HG03097 (cell line): ENCODE results near the gene OR4S1.
"Not testable (repeated sequence)": the region's sequence is repeated elsewhere in the genome, so short reads cannot be mapped to it uniquely, and the experiment has no call there.

Experiments used
- ATAC-seq: cut with Tn5 transposase; IDR thresholded peaks from one replicate; pipeline ENCODE4 v1.9.1; 2021; ENCODE audit not compliant: unreplicated experiment, low FRiP score

OR4S1 gene

GRCh38 chr11:48305923-48306322 is at the start of gene OR4S1:
TSS of gene OR4S1 (plus strand) at chr11:48306223. CDS start at chr11:48306223, 0 bp downstream.
- ATAC-seq, result no peak

GRCh38 chr11:48261600-48261999 is 44.4 kb upstream of the OR4S1 start:
- no peak for ATAC-seq

GRCh38 chr11:48263423-48263911 is 42.6 kb upstream of the OR4S1 start, which contains the start of gene OR4X1:
TSS of gene OR4X1 (plus strand) at chr11:48263861. CDS start at chr11:48263861, 0 bp downstream.
- no peak for ATAC-seq

GRCh38 chr11:48270621-48271020 is 35.4 kb upstream of the OR4S1 start:
- no peak for ATAC-seq

GRCh38 chr11:48272606-48273005 is 33.4 kb upstream of the OR4S1 start:
- no peak for ATAC-seq

GRCh38 chr11:48307760-48308386 is 1.9 kb downstream of the OR4S1 start:
- no peak for ATAC-seq

GRCh38 chr11:48313590-48313989 is 7.6 kb downstream of the OR4S1 start:
- not testable (repeated sequence) for ATAC-seq

GRCh38 chr11:48319813-48320212 is 13.8 kb downstream of the OR4S1 start:
- ATAC-seq, result not testable (repeated sequence)

- not testable (repeated sequence) for ATAC-seq
Observed at GRCh38 chr11:48324620-48325019, 18.6 kb downstream of the OR4S1 start, which contains the start of gene OR4C3. TSS of gene OR4C3 (plus strand) at chr11:48324920. CDS start at chr11:48325022, 102 bp downstream.

- no peak for ATAC-seq
Observed at GRCh38 chr11:48341466-48341865, 35.4 kb downstream of the OR4S1 start.

GRCh38 chr11:48342505-48342904 is 36.5 kb downstream of the OR4S1 start:
- ATAC-seq, result not testable (repeated sequence)

- ATAC-seq, result not testable (repeated sequence)
Observed at GRCh38 chr11:48346286-48346685, 40.3 kb downstream of the OR4S1 start.

- ATAC-seq, result no peak
Observed at GRCh38 chr11:48354013-48354412, 48.0 kb downstream of the OR4S1 start.

- ATAC-seq, result no peak
Observed at GRCh38 chr11:48354677-48355076, 48.7 kb downstream of the OR4S1 start.
